Smooth muscle cell (in vitro differentiated cells): ENCODE results near the gene SVIL. TPM values are rescaled to one million over a fixed set of nuclear protein-coding genes. Genes with fewer than 3 reads are reported as not detected.

ENCODE experiments used
- DNase-seq: peaks from one replicate; lab custom pipeline; 2025; ENCODE audit not compliant: unreplicated experiment; lab: John Stamatoyannopoulos, UW
- H2AFZ ChIP-seq: fragments of 200-600 bp; sonication (generic); 2 replicates; pipeline ENCODE4 v1.6.0; 2016; ENCODE audit warnings: antibody characterized with exemption, low read depth, mild to moderate bottlenecking
- H3F3A ChIP-seq: fragments of 200-600 bp; sonication (generic); 2 replicates; pipeline ENCODE4 v1.6.0; 2017; ENCODE audit warnings: antibody characterized with exemption, low read depth
- H3K27ac ChIP-seq: fragments of 200-600 bp; sonication (generic); 2 replicates; pipeline ENCODE4 v1.5.1; 2016; ENCODE audit warnings: low read depth, mild to moderate bottlenecking
- H3K27me3 ChIP-seq: fragments of 200-600 bp; sonication (generic); 2 replicates; pipeline ENCODE4 v1.6.1; 2016; ENCODE audit warnings: low read depth, mild to moderate bottlenecking
- H3K36me3 ChIP-seq: fragments of 200-600 bp; sonication (generic); 2 replicates; pipeline ENCODE4 v1.5.1; 2016; ENCODE audit warnings: low read depth
- H3K4me1 ChIP-seq: fragments of 200-600 bp; sonication (generic); 2 replicates; pipeline ENCODE4 v1.5.1; 2016; ENCODE audit warnings: low read depth
- H3K4me2 ChIP-seq: fragments of 200-600 bp; sonication (generic); 2 replicates; pipeline ENCODE4 v1.6.0; 2016; ENCODE audit warnings: mild to moderate bottlenecking
- H3K4me3 ChIP-seq: fragments of 200-600 bp; sonication (generic); 2 replicates; pipeline ENCODE4 v1.5.1; 2016; ENCODE audit warnings: mild to moderate bottlenecking
- H3K79me2 ChIP-seq: fragments of 200-600 bp; sonication (generic); 2 replicates; pipeline ENCODE4 v1.6.0; 2016; ENCODE audit warnings: low read depth, mild to moderate bottlenecking
- H3K9ac ChIP-seq: fragments of 200-600 bp; sonication (generic); 2 replicates; pipeline ENCODE4 v1.6.0; 2016; ENCODE audit warnings: low read depth
- H3K9me3 ChIP-seq: fragments of 200-600 bp; sonication (generic); replicated peaks from 2 replicates; pipeline ENCODE4 v1.5.1; 2016; ENCODE audit warnings: low read depth
- H4K20me1 ChIP-seq: fragments of 200-600 bp; sonication (generic); 2 replicates; pipeline ENCODE4 v1.6.0; 2016; ENCODE audit warnings: low read depth
- WGBS: methylation state at CpG from one replicate; pipeline ENCODE4 v1.1.7; 2016; ENCODE audit warnings: low lambda C conversion rate; 5-methylcytosine and 5-hydroxymethylcytosine counted together
- polyA plus RNA-seq: library from polyadenylated mRNA; unstranded; fragments of >200 nt; fragmentation: Nextera tagmentation; extraction: Ambion mirVana; gene quantifications from 2 replicates; pipeline ENCODE4 v1.2.1, GENCODE V29; 2016
- total RNA-seq: library from RNA; depleted of rRNA; stranded (reverse); fragments of >200 nt; gene quantifications from 2 replicates; pipeline ENCODE4 v1.2.3, GENCODE V29; 2014
- TF ChIP-seq, protein P1 (sequence below): fragments of 200-600 bp; sonication (generic); IDR thresholded peaks from 2 replicates; pipeline ENCODE4 v1.5.1; 2017; ENCODE audit warnings: borderline replicate concordance, mild to moderate bottlenecking, antibody characterized with exemption; ENCODE audit not compliant: insufficient read depth, poor library complexity, severe bottlenecking

SVIL gene
- total and polyA plus RNA-seq, 2 experiments from 2014 or later = 32.5 to 33.0 TPM

GRCh38 chr10:29501692-29502091, 133.1 kb downstream of the SVIL start:
- Histone ChIP-seq H3F3A (peaks cover 6% of the 10 kb centered on the region), H3K27me3 (no peaks in the 10 kb centered on the region), H3K9me3 (no peaks in the 10 kb centered on the region), H2AFZ (no peak overlapping the region), H3K27ac (peak overlapping the region; percentile 73), H3K79me2 (no peaks in the 10 kb centered on the region), H3K4me1 (no peaks in the 10 kb centered on the region), H3K9ac (no peak overlapping the region), H4K20me1 (no peaks in the 10 kb centered on the region), H3K4me3 (no peak overlapping the region), H3K4me2 (no peak overlapping the region), H3K36me3 (peaks cover 5% of the 10 kb centered on the region)
- WGBS = 81% methylated on average over 7 of the region's 7 CpGs
- no peak for DNase-seq
- TF ChIP-seq, protein P1, sequence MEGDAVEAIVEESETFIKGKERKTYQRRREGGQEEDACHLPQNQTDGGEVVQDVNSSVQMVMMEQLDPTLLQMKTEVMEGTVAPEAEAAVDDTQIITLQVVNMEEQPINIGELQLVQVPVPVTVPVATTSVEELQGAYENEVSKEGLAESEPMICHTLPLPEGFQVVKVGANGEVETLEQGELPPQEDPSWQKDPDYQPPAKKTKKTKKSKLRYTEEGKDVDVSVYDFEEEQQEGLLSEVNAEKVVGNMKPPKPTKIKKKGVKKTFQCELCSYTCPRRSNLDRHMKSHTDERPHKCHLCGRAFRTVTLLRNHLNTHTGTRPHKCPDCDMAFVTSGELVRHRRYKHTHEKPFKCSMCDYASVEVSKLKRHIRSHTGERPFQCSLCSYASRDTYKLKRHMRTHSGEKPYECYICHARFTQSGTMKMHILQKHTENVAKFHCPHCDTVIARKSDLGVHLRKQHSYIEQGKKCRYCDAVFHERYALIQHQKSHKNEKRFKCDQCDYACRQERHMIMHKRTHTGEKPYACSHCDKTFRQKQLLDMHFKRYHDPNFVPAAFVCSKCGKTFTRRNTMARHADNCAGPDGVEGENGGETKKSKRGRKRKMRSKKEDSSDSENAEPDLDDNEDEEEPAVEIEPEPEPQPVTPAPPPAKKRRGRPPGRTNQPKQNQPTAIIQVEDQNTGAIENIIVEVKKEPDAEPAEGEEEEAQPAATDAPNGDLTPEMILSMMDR = no peak

- Histone ChIP-seq H3K4me3 (no peak overlapping the region), H3K27me3 (no peaks in the 10 kb centered on the region), H3K9me3 (no peaks in the 10 kb centered on the region), H3K79me2 (no peaks in the 10 kb centered on the region), H2AFZ (no peak overlapping the region), H3K4me1 (no peaks in the 10 kb centered on the region), H3K9ac (no peak overlapping the region), H4K20me1 (no peaks in the 10 kb centered on the region), H3K36me3 (peaks cover 5% of the 10 kb centered on the region), H3K27ac (no peak overlapping the region), H3F3A (peaks cover 6% of the 10 kb centered on the region), H3K4me2 (no peak overlapping the region)
- no peak for DNase-seq
- TF ChIP-seq, protein P1 = no peak
- WGBS = 77% methylated on average over 7 of the region's 13 CpGs
Observed at GRCh38 chr10:29499993-29500537, 134.7 kb downstream of the SVIL start.

GRCh38 chr10:29496341-29497162, 138.2 kb downstream of the SVIL start:
- TF ChIP-seq, protein P1 = peak; percentile 87

More at GRCh38 chr10:29496341-29497162, 138.2 kb downstream of the SVIL start:
- Histone ChIP-seq H3K79me2 (no peaks in the 10 kb centered on the region), H3K4me3 (no peak overlapping the region), H3F3A (peaks cover 6% of the 10 kb centered on the region), H3K4me1 (no peaks in the 10 kb centered on the region), H4K20me1 (no peaks in the 10 kb centered on the region), H3K27ac (no peak overlapping the region), H3K4me2 (peak overlapping the region; percentile 3), H3K27me3 (no peaks in the 10 kb centered on the region), H3K36me3 (peaks cover 5% of the 10 kb centered on the region), H2AFZ (no peak overlapping the region), H3K9ac (no peak overlapping the region), H3K9me3 (no peaks in the 10 kb centered on the region)
- 27% methylated on average over 14 of the region's 14 CpGs for WGBS
- DNase-seq = peak; percentile 57
